HCT116 (cell line): ENCODE results near the gene CRTC1. TPM values are rescaled to one million over a fixed set of nuclear protein-coding genes. Genes with fewer than 3 reads are reported as not detected.

ENCODE experiments used
- ATAC-seq: fragments of 200-7000 bp; cut with Tn5 transposase; 2 replicates; pipeline ENCODE4 v1.9.1; 2020; ENCODE audit warnings: mild to moderate bottlenecking, moderate library complexity
- BruUV-seq: library from RNA; stranded (reverse); fragments of 400-500 nt; replicated peaks from 2 replicates; lab custom pipeline; 2021; lab: Mats Ljungman, UMichigan
- CTCF ChIA-PET: fragments of 300-600 bp; sonication (Branson Sonifier 250); formaldehyde crosslinking; loops from one replicate; lab custom pipeline; 2021; ENCODE audit warnings: antibody characterized with exemption; lab: Charles Lee
- POLR2A ChIA-PET: fragments of 300-600, 350-600 bp; sonication (Branson Sonifier 250); formaldehyde crosslinking; loops from one replicate; lab custom pipeline; 2021; ENCODE audit warnings: antibody characterized with exemption; lab: Charles Lee
- RAD21 ChIA-PET, 2 experiments: fragments of 300-600 bp; sonication (Branson Sonifier 250); formaldehyde crosslinking; loops; one replicate each; lab custom pipeline; 2023; ENCODE audit warnings: low total read pairs in 2 of 2; ENCODE audit not compliant: uncharacterized antibody in 2 of 2, unreplicated experiment in 2 of 2, low non-redundant PET in 1 of 2; lab: Charles Lee
- DNase-seq: peaks from one replicate; pipeline ENCODE4 v3.0.0-alpha.2; 2010; ENCODE audit warnings: low read depth, low spot score
- H2AFZ ChIP-seq: fragments of 200-600 bp; shearing (Covaris generic), sonication (generic); 2 replicates; pipeline ENCODE4 v1.6.1; 2017; ENCODE audit warnings: low read depth, mixed run types, mixed read lengths, antibody characterized with exemption, low read length; ENCODE audit not compliant: poor library complexity, severe bottlenecking
- H3K27ac ChIP-seq: 2 replicates; pipeline ENCODE4 v1.5.1; 2012; ENCODE audit warnings: low read depth, low read length
- H3K27me3 ChIP-seq: fragments of 200-600 bp; sonication (generic); 2 replicates; pipeline ENCODE4 v1.6.1; 2016; ENCODE audit warnings: mixed run types, low read length, mixed read lengths; ENCODE audit not compliant: insufficient read depth
- H3K36me3 ChIP-seq, 2 experiments: fragments of 200-500 bp in 1 of 2; fragments of 200-600 bp in 1 of 2; sonication (Bioruptor generic) in 1 of 2; sonication (generic) in 1 of 2; 2 replicates each; pipeline versions ENCODE4 v1.5.1 to v1.6.1; 2014 to 2016; ENCODE audit warnings: low read length in 2 of 2, inconsistent platforms in 1 of 2, mixed read lengths in 1 of 2, mixed run types in 1 of 2; ENCODE audit not compliant: insufficient read depth in 2 of 2, control insufficient read depth in 1 of 2
- H3K4me1 ChIP-seq, 2 experiments: fragments of 200-600 bp in 1 of 2; sonication (generic) in 1 of 2; 2 replicates each; pipeline versions ENCODE4 v1.5.1 to v1.6.1; 2012 to 2017; ENCODE audit warnings: low read length in 2 of 2, inconsistent platforms in 1 of 2, mild to moderate bottlenecking in 1 of 2, mixed read lengths in 1 of 2, mixed run types in 1 of 2, moderate library complexity in 1 of 2; ENCODE audit not compliant: insufficient read depth in 2 of 2, control insufficient read depth in 1 of 2
- H3K4me2 ChIP-seq: fragments of 200-600 bp; sonication (generic); 2 replicates; pipeline ENCODE4 v1.6.1; 2017; ENCODE audit warnings: mixed run types, low read length, mixed read lengths
- H3K4me3 ChIP-seq, 2 experiments: fragments of 200-600 bp in 1 of 2; sonication (generic) in 1 of 2; replicated peaks in 1 of 2; 2 replicates each; pipeline ENCODE4 v1.5.1; 2011 to 2016; ENCODE audit warnings: low read length in 2 of 2, control low read depth in 1 of 2, low read depth in 1 of 2, mild to moderate bottlenecking in 1 of 2, mixed read lengths in 1 of 2, mixed run types in 1 of 2
- H3K79me2 ChIP-seq: fragments of 200-600 bp; sonication (generic); 2 replicates; pipeline ENCODE4 v1.6.1; 2017; ENCODE audit warnings: mild to moderate bottlenecking, mixed run types, low read length, moderate library complexity, mixed read lengths; ENCODE audit not compliant: insufficient read depth
- H3K9ac ChIP-seq: fragments of 200-600 bp; sonication (generic); 2 replicates; pipeline ENCODE4 v1.6.1; 2016; ENCODE audit warnings: low read length, mixed read lengths
- H3K9me2 ChIP-seq: fragments of 200-600 bp; sonication (generic), shearing (Covaris generic); 2 replicates; pipeline ENCODE4 v1.6.1; 2017; ENCODE audit warnings: mixed run types, mild to moderate bottlenecking, moderate library complexity; ENCODE audit not compliant: insufficient read depth
- H3K9me3 ChIP-seq, 2 experiments: fragments of 200-500 bp in 1 of 2; fragments of 200-600 bp in 1 of 2; sonication (Bioruptor generic) in 1 of 2; sonication (generic) in 1 of 2; 2 replicates each; pipeline ENCODE4 v1.6.1; 2014 to 2017; ENCODE audit warnings: low read length in 2 of 2, mixed read lengths in 2 of 2, inconsistent platforms in 1 of 2, low read depth in 1 of 2, mild to moderate bottlenecking in 1 of 2, mixed run types in 1 of 2, moderate library complexity in 1 of 2; ENCODE audit not compliant: control insufficient read depth in 1 of 2, insufficient read depth in 1 of 2
- H4K20me1 ChIP-seq: fragments of 200-600 bp; sonication (generic), shearing (Covaris generic); 2 replicates; pipeline ENCODE4 v1.6.1; 2017; ENCODE audit warnings: mixed run types, mild to moderate bottlenecking, moderate library complexity; ENCODE audit not compliant: insufficient read depth
- ATF3 ChIP-seq: IDR thresholded peaks from 2 replicates; pipeline ENCODE4 v1.6.1; 2012
- CBX3 ChIP-seq: IDR thresholded peaks from 2 replicates; pipeline ENCODE4 v1.6.1; 2012; ENCODE audit warnings: low read depth
- CEBPB ChIP-seq: IDR thresholded peaks from 2 replicates; pipeline ENCODE4 v1.6.1; 2012; ENCODE audit warnings: low read depth
- ELF1 ChIP-seq: IDR thresholded peaks from 2 replicates; pipeline ENCODE4 v1.6.1; 2012; ENCODE audit warnings: low read depth, borderline replicate concordance
- EZH2 ChIP-seq: fragments of 200-600 bp; sonication (generic); IDR thresholded peaks from 2 replicates; pipeline ENCODE4 v1.6.1; 2017; ENCODE audit warnings: antibody characterized with exemption, mixed run types
- EZH2phosphoT487 ChIP-seq: fragments of 200-600 bp; IDR thresholded peaks from 2 replicates; pipeline ENCODE4 v1.6.1; 2018; ENCODE audit warnings: antibody characterized with exemption, borderline replicate concordance
- FOSL1 ChIP-seq: IDR thresholded peaks from 2 replicates; pipeline ENCODE4 v1.6.1; 2012; ENCODE audit warnings: low read depth
- POLR2A ChIP-seq: IDR thresholded peaks from 2 replicates; pipeline ENCODE4 v1.7.0; 2011; ENCODE audit warnings: borderline replicate concordance; ENCODE audit not compliant: insufficient read depth, insufficient read length; ENCODE audit errors: extremely low read depth
- RAD21 ChIP-seq: IDR thresholded peaks from 2 replicates; pipeline ENCODE4 v1.6.1; 2012; ENCODE audit warnings: low read depth, mild to moderate bottlenecking
- YY1 ChIP-seq: IDR thresholded peaks from 2 replicates; pipeline ENCODE4 v1.6.1; 2011; ENCODE audit warnings: low read length, low read depth, moderate library complexity, mild to moderate bottlenecking; ENCODE audit not compliant: insufficient replicate concordance; ENCODE audit errors: extremely low read depth
- ZFX ChIP-seq: fragments of 450-650 bp; IDR thresholded peaks from 2 replicates; pipeline ENCODE4 v1.6.1; 2017
- ZNF274 ChIP-seq: fragments of 200-500 bp; sonication (Bioruptor generic); IDR thresholded peaks from 2 replicates; pipeline ENCODE4 v1.6.1; 2014; ENCODE audit warnings: mild to moderate bottlenecking, low read depth, low read length, inconsistent platforms
- intact Hi-C: fragments of 100-400 bp; cut with micrococcal nuclease; formaldehyde crosslinking; loops from 2 replicates; pipeline ENCODE4 v1.10.0; 2022
- total RNA-seq: library from RNA; stranded (reverse); gene quantifications from one replicate; pipeline ENCODE4 v1.2.1, GENCODE V29; 2021; ENCODE audit not compliant: unreplicated experiment
- TF ChIP-seq, protein P1 (sequence below): IDR thresholded peaks from 2 replicates; pipeline ENCODE4 v1.6.1; 2012
- TF ChIP-seq, protein P2 (sequence below): IDR thresholded peaks from 2 replicates; pipeline ENCODE4 v1.6.1; 2011; ENCODE audit warnings: mild to moderate bottlenecking, low read length, moderate library complexity; ENCODE audit not compliant: insufficient replicate concordance; ENCODE audit errors: extremely low read depth

The CRTC1 gene
- total RNA-seq, 1 experiment from 2014 or later, result 14.9 TPM

DNA sequence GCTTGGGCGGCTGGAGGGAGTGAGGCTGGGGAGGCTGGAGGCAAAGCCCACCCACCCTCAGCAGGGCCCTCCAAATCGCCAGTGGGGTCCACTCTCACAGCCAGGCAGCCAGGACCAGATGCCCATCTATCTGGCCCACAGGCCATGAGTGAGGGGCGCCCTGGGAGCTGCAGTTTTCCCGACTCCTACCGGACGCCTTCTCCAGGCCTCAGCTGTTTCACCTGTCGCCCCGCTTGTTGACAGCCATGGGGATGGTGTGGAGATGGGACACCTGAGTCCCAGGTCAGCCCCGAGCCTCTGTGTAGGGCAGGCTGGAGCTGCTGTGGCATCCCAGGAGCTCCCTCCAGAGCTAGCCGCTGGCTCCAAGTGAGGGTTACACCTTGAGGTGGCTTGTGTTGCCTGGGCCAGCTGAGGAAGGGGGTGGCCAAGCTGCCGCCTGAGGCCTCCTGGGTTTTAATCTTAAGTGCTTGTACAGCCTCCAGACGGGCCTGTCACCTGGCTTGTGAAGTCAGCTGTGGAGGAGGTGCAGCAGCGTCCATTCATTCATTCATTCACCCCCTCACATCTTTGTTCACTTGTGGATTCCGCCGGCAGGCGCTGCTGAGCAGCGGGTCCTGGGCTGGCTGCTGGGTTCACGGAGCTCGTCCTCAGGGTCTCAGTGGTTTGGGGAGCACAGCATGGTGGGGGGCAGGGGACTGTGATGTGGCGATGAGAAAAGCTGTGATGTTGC is 55.6 kb downstream of the CRTC1 start:
- intact Hi-C loops, result no loop called here
- Histone ChIP-seq H3K9me3 (no peaks in the 10 kb centered on the region), H3K36me3 (no peaks in the 10 kb centered on the region), H2AFZ (no peak overlapping the region), H3K27me3 (no peaks in the 10 kb centered on the region), H3K79me2 (no peaks in the 10 kb centered on the region), H4K20me1 (no peaks in the 10 kb centered on the region), H3K9ac (no peak overlapping the region), H3K27ac (no peak overlapping the region), H3K4me3 (no peak overlapping the region), H3K9me2 (no peaks in the 10 kb centered on the region), H3K4me1 (no peaks in the 10 kb centered on the region), H3K4me2 (no peak overlapping the region)
- DNase-seq (no peak), ATAC-seq (no peak)
- no TSS peak for BruUV-seq
- ChIA-PET RAD21 (no interaction called here), CTCF (no interaction called here), POLR2A (no interaction called here)
- TF ChIP-seq ZNF274 (no peak), ATF3 (no peak), CBX3 (no peak), EZH2 (no peak), ZFX (no peak), RAD21 (no peak), ELF1 (no peak), FOSL1 (no peak), EZH2phosphoT487 (no peak), POLR2A (no peak), YY1 (no peak), CEBPB (no peak)
- TF ChIP-seq, protein P1, sequence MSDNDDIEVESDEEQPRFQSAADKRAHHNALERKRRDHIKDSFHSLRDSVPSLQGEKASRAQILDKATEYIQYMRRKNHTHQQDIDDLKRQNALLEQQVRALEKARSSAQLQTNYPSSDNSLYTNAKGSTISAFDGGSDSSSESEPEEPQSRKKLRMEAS, result no peak
- TF ChIP-seq, protein P2, sequence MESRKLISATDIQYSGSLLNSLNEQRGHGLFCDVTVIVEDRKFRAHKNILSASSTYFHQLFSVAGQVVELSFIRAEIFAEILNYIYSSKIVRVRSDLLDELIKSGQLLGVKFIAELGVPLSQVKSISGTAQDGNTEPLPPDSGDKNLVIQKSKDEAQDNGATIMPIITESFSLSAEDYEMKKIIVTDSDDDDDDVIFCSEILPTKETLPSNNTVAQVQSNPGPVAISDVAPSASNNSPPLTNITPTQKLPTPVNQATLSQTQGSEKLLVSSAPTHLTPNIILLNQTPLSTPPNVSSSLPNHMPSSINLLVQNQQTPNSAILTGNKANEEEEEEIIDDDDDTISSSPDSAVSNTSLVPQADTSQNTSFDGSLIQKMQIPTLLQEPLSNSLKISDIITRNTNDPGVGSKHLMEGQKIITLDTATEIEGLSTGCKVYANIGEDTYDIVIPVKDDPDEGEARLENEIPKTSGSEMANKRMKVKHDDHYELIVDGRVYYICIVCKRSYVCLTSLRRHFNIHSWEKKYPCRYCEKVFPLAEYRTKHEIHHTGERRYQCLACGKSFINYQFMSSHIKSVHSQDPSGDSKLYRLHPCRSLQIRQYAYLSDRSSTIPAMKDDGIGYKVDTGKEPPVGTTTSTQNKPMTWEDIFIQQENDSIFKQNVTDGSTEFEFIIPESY, result no peak
